GM12891 (cell line): Measurements from ENCODE around the gene BTRC.
"Not testable (repeated sequence)": the region's sequence is repeated elsewhere in the genome, so short reads cannot be mapped to it uniquely, and the experiment has no call there.

ENCODE experiments used
- POLR2A ChIP-seq: IDR thresholded peaks from 2 replicates; pipeline ENCODE4 v1.6.1; 2011; ENCODE audit warnings: low read depth, low read length, control low read depth
- SPI1 ChIP-seq: IDR thresholded peaks from 2 replicates; pipeline ENCODE4 v1.6.1; 2011; ENCODE audit warnings: low read depth, low read length, control low read depth
- TAF1 ChIP-seq: IDR thresholded peaks from 2 replicates; pipeline ENCODE4 v1.6.1; 2011; ENCODE audit warnings: low read depth, low read length, control low read depth

DNA sequence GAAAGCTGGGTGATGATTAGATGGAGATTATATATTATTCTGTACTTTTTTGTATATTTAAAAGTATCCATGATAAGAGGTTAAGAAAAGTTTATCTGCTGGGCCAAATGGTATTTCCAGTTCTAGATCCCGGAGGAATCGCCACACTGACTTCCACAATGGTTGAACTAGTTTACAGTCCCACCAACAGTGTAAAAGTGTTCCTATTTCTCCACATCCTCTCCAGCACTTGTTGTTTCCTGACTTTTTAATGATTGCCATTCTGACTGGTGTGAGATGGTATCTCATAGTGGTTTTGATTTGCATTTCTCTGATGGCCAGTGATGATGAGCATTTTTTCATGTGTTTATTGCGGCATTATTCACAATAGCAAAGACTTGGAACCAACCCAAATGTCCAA is 20.0 kb downstream of the BTRC start:
- TF ChIP-seq SPI1, POLR2A, TAF1: not testable (repeated sequence)
